Activated T-helper 2 cell treated with anti-CD3 and anti-CD28 coated beads, Interferon-gamma antibody, Interleukin-2, Interleukin-4, amounts not matched to agents 10 μg/mL and 5 μg/mL and 100 μg/mL, durations not matched to agents 14 hours and 24 hours and 36 hours (primary cell): ENCODE measurements around the gene CCER1. TPM values are rescaled to one million over a fixed set of nuclear protein-coding genes. Genes with fewer than 3 reads are reported as not detected.

Experiments used
- DNase-seq: peaks from one replicate; pipeline ENCODE4 v3.0.0; 2021; ENCODE audit warnings: low spot score
- H3K27ac Mint-ChIP-seq: one replicate; pipeline ENCODE4 v1.8.0; 2021; ENCODE audit warnings: mixed read lengths
- H3K27me3 Mint-ChIP-seq: one replicate; pipeline ENCODE4 v1.8.0; 2021; ENCODE audit warnings: low read depth, mixed read lengths
- H3K36me3 Mint-ChIP-seq: one replicate; pipeline ENCODE4 v1.8.0; 2021; ENCODE audit warnings: low read depth, mixed read lengths
- H3K4me1 Mint-ChIP-seq: one replicate; pipeline ENCODE4 v1.8.0; 2021; ENCODE audit warnings: low read depth, mixed read lengths
- H3K4me3 Mint-ChIP-seq: one replicate; pipeline ENCODE4 v1.8.0; 2021; ENCODE audit warnings: low read depth, mild to moderate bottlenecking, moderate library complexity, mixed read lengths
- H3K9me3 Mint-ChIP-seq: one replicate; pipeline ENCODE4 v1.8.0; 2021; ENCODE audit warnings: mixed read lengths
- intact Hi-C: fragments of 100-400 bp; cut with micrococcal nuclease; formaldehyde crosslinking; loops from one replicate; pipeline ENCODE4 v1.15.1; 2023
- total RNA-seq: library from RNA; stranded (reverse); gene quantifications from 2 replicates; pipeline ENCODE4 v1.2.3, GENCODE V29; 2022

The CCER1 gene
- total RNA-seq, 1 donor from 2014 or later: not detected

DNA sequence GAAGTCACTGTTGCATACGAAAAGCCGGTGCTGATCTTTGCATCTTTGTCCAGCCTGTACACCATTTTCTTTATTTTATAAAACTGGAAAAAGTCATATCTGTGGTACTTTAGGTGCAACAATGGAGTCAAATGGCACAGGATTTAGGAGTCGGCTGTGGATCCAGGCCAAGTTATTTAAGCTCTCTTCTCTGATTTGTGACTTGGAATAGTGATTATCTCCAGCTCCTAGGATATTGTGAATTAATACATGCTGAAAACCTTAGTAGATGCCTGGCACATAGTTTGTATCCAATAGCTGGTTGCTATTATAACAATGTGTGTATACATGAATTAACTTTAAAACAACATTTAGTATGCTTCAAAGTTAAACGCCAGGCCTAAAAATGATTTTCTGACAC is 6.2 kb upstream of the CCER1 start:
- H3K9me3 Mint-ChIP-seq: no peaks in the 10 kb centered on the region

DNA sequence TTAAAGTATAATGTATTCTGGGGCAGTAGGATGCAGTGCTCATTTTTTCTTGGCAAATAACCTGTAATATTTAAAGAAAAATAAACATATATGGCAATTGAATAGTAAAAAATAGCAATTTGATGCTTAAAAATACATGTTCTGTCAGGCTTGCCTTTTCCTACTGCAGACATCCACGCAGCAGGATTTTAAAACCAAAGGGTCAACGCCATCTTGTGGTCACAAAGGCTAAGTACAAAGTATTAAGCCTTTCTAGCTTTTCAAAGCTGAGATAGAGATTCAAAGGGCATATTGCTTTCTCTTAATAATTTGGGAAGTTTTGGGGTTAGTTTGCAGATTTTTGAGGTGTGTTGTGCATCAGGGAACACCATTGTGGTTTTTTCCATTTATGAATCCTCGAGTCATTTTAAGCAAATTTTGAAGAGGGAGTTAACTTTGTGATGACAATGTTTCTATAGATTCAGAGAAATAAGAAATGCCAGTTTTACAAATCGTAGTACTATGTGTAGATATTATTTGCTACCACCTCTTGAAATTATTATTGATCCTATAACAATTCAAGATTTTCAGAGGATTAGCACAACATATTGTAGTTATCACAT is 4.7 kb upstream of the CCER1 start:
- Mint-ChIP-seq H3K4me3 (no peak overlapping the region), H3K4me1 (no peaks in the 10 kb centered on the region), H3K27ac (no peak overlapping the region), H3K9me3 (no peaks in the 10 kb centered on the region), H3K27me3 (no peaks in the 10 kb centered on the region), H3K36me3 (no peaks in the 10 kb centered on the region)
- intact Hi-C loops: no loop called here
- DNase-seq: no peak

More for the DNA sequence above, 6.2 kb upstream of the CCER1 start:
- no peaks in the 10 kb centered on the region for H3K27me3 Mint-ChIP-seq
- DNase-seq: no peak
- no peak overlapping the region for H3K27ac Mint-ChIP-seq
- H3K36me3 Mint-ChIP-seq: no peaks in the 10 kb centered on the region
- H3K4me1 Mint-ChIP-seq: no peaks in the 10 kb centered on the region
- intact Hi-C loops: no loop called here
- H3K4me3 Mint-ChIP-seq: no peak overlapping the region

DNA sequence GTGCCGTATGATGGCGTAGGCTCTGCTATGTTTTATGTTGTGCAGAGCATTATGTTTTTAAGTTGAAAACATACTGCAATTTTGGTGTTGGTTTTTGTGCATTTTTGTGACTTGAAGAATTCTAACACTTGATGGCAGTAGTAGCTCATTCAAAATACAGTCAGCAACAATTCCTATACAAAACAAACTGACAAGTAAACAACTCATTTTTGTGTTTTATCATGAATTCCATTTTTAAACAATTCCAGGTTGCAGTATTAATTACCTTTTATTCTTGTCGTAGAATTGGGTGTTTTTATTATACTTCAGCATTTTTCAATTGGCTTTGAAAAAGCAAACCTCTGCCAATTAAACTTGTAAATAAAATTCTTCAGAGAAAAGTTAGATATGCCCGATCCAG is 4.1 kb upstream of the CCER1 start:
- Mint-ChIP-seq H3K4me1 (no peaks in the 10 kb centered on the region), H3K4me3 (no peak overlapping the region), H3K9me3 (no peaks in the 10 kb centered on the region), H3K36me3 (no peaks in the 10 kb centered on the region), H3K27ac (no peak overlapping the region), H3K27me3 (no peaks in the 10 kb centered on the region)
- intact Hi-C loops: no loop called here
- DNase-seq: no peak

GRCh38 chr12:90958347-90958746 is 3.4 kb upstream of the CCER1 start:
- Mint-ChIP-seq H3K4me1 (no peaks in the 10 kb centered on the region), H3K36me3 (no peaks in the 10 kb centered on the region), H3K4me3 (no peak overlapping the region), H3K27me3 (no peaks in the 10 kb centered on the region), H3K27ac (no peak overlapping the region), H3K9me3 (no peaks in the 10 kb centered on the region)
- no peak for DNase-seq
- intact Hi-C loops: no loop called here

- intact Hi-C loops: no loop called here
- Mint-ChIP-seq H3K36me3 (no peaks in the 10 kb centered on the region), H3K27me3 (no peaks in the 10 kb centered on the region), H3K4me3 (no peak overlapping the region), H3K4me1 (no peaks in the 10 kb centered on the region), H3K27ac (no peak overlapping the region), H3K9me3 (no peaks in the 10 kb centered on the region)
- no peak for DNase-seq
Observed at GRCh38 chr12:90954428-90954827, 548 bp downstream of the CCER1 start.

DNA sequence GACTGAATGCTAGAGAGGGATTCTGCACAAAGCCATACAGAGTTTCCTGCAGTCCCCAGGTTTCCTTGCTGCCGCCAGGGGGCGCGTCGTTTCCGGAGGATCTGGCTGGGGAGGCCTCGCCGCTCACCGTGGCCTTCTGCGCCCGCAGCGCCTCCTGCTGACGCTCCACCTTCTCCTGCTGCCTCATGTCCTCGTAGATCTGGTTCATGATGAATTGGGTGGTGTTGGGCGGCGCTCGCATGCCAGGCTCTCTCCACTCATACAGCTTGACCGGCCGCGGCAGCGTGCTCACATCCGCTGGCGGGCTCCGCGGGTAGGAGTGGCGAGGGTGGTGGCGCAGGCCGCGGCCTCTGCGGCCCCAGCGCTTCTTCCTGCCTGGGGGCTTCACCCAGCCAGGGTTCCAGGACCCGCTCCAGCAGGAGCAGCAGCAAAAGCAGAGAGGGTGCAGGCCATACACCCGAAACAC is 987 bp downstream of the CCER1 start:
- Mint-ChIP-seq H3K4me3 (no peak overlapping the region), H3K27ac (no peak overlapping the region), H3K36me3 (no peaks in the 10 kb centered on the region), H3K4me1 (no peaks in the 10 kb centered on the region), H3K9me3 (no peaks in the 10 kb centered on the region), H3K27me3 (no peaks in the 10 kb centered on the region)
- intact Hi-C loops: no loop called here
- no peak for DNase-seq

DNA sequence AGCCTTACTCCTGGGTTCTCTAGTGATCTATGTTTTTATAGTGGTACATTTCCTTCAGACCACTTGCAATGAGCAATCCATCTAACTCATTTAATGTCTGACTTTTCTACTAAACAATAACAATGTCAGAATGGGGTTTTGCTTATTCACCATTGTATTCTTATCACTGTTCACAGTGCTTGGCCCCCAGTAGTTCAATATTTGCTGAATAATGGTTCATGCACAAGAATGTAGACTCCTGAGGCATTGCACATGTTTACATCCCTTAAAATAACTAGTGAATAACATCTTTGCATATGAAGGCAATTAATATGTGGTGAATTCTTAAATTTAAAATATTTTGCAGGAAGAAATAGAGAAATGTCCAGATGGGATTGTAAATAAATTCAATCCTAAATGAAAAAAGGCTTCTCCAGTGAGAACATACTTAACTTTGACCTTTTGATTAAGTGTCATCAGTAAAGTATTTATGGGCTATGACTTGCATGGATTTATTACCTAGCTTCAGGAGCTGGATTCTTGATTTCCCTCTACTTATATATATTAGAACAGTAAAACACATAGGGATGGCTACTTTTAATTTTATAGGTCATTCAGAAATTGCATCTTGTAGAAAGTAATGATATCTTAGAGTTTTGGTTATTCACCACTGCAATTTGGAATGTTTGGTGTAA is 3.4 kb downstream of the CCER1 start:
- no peaks in the 10 kb centered on the region for H3K4me1 Mint-ChIP-seq

GRCh38 chr12:90947869-90948268 is 7.1 kb downstream of the CCER1 start:
- Mint-ChIP-seq H3K4me3 (no peak overlapping the region), H3K27ac (no peak overlapping the region), H3K9me3 (no peaks in the 10 kb centered on the region), H3K4me1 (no peaks in the 10 kb centered on the region), H3K36me3 (no peaks in the 10 kb centered on the region), H3K27me3 (no peaks in the 10 kb centered on the region)
- DNase-seq: no peak
- intact Hi-C loops: no loop called here

More for the DNA sequence above, 3.4 kb downstream of the CCER1 start:
- no peak for DNase-seq
- Mint-ChIP-seq H3K4me3 (no peak overlapping the region), H3K27me3 (no peaks in the 10 kb centered on the region), H3K27ac (no peak overlapping the region), H3K9me3 (no peaks in the 10 kb centered on the region), H3K36me3 (no peaks in the 10 kb centered on the region)
- intact Hi-C loops: no loop called here

DNA sequence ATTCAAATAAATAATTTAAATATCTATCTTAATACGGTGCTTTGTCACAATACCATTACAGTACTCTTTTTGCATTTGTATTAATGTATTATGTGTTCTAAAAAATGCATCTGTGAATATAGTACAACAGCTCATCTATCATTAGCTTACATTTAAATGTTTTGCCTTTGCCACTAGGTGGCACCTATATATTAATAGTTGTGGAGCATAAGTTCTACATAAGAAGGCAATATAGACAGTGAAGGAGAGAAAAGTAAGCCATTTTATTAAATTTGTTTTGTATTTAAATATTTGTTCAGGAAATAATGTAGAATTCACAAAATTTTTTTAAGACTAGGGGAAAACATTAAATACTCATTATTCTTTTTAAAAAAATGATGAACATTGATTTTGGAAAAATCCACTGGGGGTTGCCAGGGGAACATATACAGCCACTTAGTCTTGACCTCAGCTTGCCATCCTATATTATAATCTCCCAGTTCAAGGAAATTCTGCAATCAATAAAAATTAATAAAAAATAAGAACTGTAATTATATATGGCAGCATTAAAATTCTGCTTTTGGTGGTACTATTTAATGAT is 9.8 kb downstream of the CCER1 start:
- intact Hi-C loops: no loop called here
- H3K4me1 Mint-ChIP-seq: no peaks in the 10 kb centered on the region
- H3K27ac Mint-ChIP-seq: no peak overlapping the region
- H3K9me3 Mint-ChIP-seq: no peaks in the 10 kb centered on the region
- no peak for DNase-seq
- H3K4me3 Mint-ChIP-seq: no peak overlapping the region
- H3K36me3 Mint-ChIP-seq: no peaks in the 10 kb centered on the region
- peaks cover 2% of the 10 kb centered on the region for H3K27me3 Mint-ChIP-seq

DNA sequence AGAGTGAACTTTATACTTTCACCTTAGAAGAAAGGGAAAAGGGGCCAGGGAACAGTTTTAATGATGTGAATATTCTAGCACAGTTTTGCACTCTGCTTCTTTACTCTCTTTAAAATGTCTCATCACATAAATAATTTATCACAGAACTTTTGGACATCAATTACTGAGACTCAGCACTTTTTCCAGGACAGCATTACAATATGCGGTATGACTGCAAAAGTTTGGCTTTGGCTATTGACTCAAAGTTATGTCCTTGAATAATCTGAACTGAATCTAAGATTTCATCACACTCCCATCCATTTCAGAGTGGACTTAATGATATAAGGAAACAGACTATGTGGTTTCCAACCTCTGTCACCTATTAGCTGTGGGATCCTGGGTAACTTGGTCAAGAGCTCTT is 11.7 kb downstream of the CCER1 start:
- Mint-ChIP-seq H3K9me3 (no peaks in the 10 kb centered on the region), H3K27ac (no peak overlapping the region), H3K4me1 (peaks cover 1% of the 10 kb centered on the region), H3K36me3 (no peaks in the 10 kb centered on the region), H3K4me3 (no peak overlapping the region), H3K27me3 (peaks cover 2% of the 10 kb centered on the region)
- intact Hi-C loops: no loop called here
- DNase-seq: no peak

DNA sequence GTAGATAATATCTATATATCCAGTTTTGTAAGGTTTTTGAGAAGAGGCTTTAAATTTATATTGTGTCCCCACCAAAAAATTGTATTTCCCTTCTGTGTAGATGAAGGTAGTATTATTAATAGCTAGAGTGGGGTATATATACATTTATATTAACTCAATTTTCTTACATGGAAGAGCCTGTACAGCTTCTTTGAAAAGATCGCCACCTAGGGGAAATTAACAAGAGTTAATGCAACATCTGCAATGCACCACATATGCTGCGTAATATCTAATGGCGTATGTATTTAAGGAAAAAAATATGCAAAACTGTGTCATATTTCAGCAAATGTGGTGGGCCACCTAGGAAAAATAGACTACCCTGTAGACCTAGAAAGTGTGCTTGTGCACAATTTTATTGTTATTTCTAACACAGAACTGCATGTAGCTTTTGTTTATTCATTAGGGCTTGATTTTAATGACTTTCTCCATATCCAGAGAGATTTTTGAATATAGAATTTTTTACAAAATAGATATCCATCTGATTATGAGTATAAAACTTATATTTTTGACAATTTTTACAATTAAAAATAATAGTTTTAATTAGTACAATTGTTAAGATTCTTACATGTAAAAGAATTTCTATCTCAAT is 14.0 kb downstream of the CCER1 start:
- Mint-ChIP-seq H3K36me3 (peaks cover 2% of the 10 kb centered on the region), H3K4me3 (no peak overlapping the region), H3K4me1 (peaks cover 14% of the 10 kb centered on the region), H3K27ac (no peak overlapping the region), H3K9me3 (no peaks in the 10 kb centered on the region), H3K27me3 (peaks cover 2% of the 10 kb centered on the region)
- intact Hi-C loops: no loop called here
- DNase-seq: no peak

DNA sequence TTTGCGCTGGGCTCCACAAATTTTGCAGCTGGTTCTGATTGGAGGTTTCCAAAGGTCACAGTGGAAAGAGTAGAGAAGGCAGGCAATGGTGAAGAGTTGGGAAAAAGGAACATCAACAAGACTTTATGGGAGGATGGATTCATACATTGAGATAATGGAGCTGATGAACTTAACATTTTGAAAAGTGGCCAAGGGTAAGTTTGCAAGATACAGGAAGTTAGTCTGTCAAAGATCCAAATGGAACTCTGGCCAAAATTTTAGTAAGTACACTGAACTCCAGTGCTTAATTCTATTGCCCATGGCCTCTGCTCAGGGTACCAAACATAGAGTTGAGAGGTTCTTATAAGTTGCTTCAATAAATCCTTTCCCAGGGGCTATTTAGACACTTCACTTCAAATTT is 15.6 kb downstream of the CCER1 start:
- Mint-ChIP-seq H3K27me3 (peaks cover 4% of the 10 kb centered on the region), H3K4me3 (no peak overlapping the region), H3K36me3 (peaks cover 2% of the 10 kb centered on the region), H3K4me1 (peaks cover 17% of the 10 kb centered on the region), H3K9me3 (no peaks in the 10 kb centered on the region), H3K27ac (no peak overlapping the region)
- DNase-seq: no peak
- intact Hi-C loops: no loop called here

DNA sequence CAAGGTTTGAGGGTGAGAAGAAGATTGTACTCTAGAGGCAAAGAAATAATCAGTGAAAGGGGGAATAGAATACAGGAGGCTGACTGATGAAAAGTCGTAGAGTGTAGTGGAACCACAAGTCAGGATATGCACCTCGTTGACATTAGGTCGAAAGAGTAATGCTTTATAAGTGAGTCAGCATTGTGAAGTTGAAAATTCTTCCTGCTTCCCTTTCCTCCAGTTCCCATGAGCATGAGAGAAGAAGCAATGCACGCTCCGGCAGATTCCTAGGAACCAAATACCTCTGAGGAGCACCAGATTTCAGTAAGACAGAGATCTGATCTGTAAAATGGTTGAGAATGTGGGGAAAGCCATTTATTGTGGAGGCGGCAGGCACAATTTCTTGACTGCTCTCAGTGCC is 16.5 kb downstream of the CCER1 start:
- intact Hi-C loops: no loop called here
- no peak overlapping the region for H3K27ac Mint-ChIP-seq
- peaks cover 4% of the 10 kb centered on the region for H3K27me3 Mint-ChIP-seq
- DNase-seq: no peak
- no peaks in the 10 kb centered on the region for H3K9me3 Mint-ChIP-seq
- H3K36me3 Mint-ChIP-seq: peaks cover 2% of the 10 kb centered on the region
- H3K4me3 Mint-ChIP-seq: no peak overlapping the region
- peaks cover 17% of the 10 kb centered on the region for H3K4me1 Mint-ChIP-seq
